ENCODE results near the gene DPEP1.

GRCh38 chr16:89656435-89657121, 43.1 kb downstream of the DPEP1 start:
- no peak for TF ChIP-seq CTCF (IDR thresholded peaks at IDR 0.05; ENCODE audit: low read depth, low read length)
- TF ChIP-seq EZH2phosphoT487 (IDR thresholded peaks at IDR 0.05; ENCODE audit: low read depth) = no peak
